Cardiac muscle cell (in vitro differentiated cells and primary cell): ENCODE data around the gene ALB. TPM values are rescaled to one million over a fixed set of nuclear protein-coding genes. Genes with fewer than 3 reads are reported as not detected.

Experiments used
- DNase-seq, 2 donors: peaks; one replicate each; pipeline versions ENCODE4 v3.0.0 to v3.0.0-alpha.2; 2010 to 2017; ENCODE audit warnings: low read depth in 1 of 2, low spot score in 1 of 2
- H3K27ac ChIP-seq: fragments of 200-600 bp; sonication (generic); 2 replicates; pipeline ENCODE4 v1.5.1; 2016
- H3K27me3 ChIP-seq: fragments of 200-600 bp; sonication (generic); 2 replicates; pipeline ENCODE4 v1.6.0; 2016; ENCODE audit warnings: control low read depth
- H3K36me3 ChIP-seq: fragments of 200-600 bp; sonication (generic); 2 replicates; pipeline ENCODE4 v1.5.1; 2016; ENCODE audit warnings: control low read depth
- H3K4me1 ChIP-seq: fragments of 200-600 bp; sonication (generic); 2 replicates; pipeline ENCODE4 v1.8.1; 2017; ENCODE audit warnings: low read depth, mild to moderate bottlenecking, mixed run types
- H3K4me3 ChIP-seq: fragments of 200-600 bp; sonication (generic); 2 replicates; pipeline ENCODE4 v1.5.1; 2016; ENCODE audit warnings: mild to moderate bottlenecking
- H3K9me3 ChIP-seq: fragments of 200-600 bp; sonication (generic); 2 replicates; pipeline ENCODE4 v1.5.1; 2017; ENCODE audit warnings: low read depth, mild to moderate bottlenecking, control low read depth
- CTCF ChIP-seq: IDR thresholded peaks from 2 replicates; pipeline ENCODE4 v1.5.1; 2012; ENCODE audit warnings: low read depth, mild to moderate bottlenecking, low read length
- polyA plus RNA-seq: library from polyadenylated mRNA; unstranded; fragments of >200 nt; fragmentation: Nextera tagmentation; extraction: Ambion mirVana; gene quantifications from 2 replicates; pipeline ENCODE4 v1.2.1, GENCODE V29; 2016
- total RNA-seq: library from RNA; depleted of rRNA; stranded (reverse); fragments of >200 nt; gene quantifications from 2 replicates; pipeline ENCODE4 v1.2.3, GENCODE V29; 2016

ALB gene
- total and polyA plus RNA-seq, 2 experiments from 2014 or later: 1.5 to 5.4 TPM

GRCh38 chr4:73423184-73423583 is 19.1 kb downstream of the ALB start:
- Histone ChIP-seq H3K4me1 (no peaks in the 10 kb centered on the region), H3K27me3 (no peaks in the 10 kb centered on the region), H3K36me3 (no peaks in the 10 kb centered on the region), H3K4me3 (no peak overlapping the region), H3K9me3 (no peaks in the 10 kb centered on the region), H3K27ac (no peak overlapping the region)
- TF ChIP-seq CTCF: no peak
- DNase-seq: no peak

- no peak for TF ChIP-seq CTCF
- Histone ChIP-seq H3K9me3 (no peaks in the 10 kb centered on the region), H3K27me3 (no peaks in the 10 kb centered on the region), H3K27ac (no peak overlapping the region), H3K36me3 (no peaks in the 10 kb centered on the region), H3K4me3 (no peak overlapping the region), H3K4me1 (no peaks in the 10 kb centered on the region)
- DNase-seq: no peak
Observed at GRCh38 chr4:73426666-73427065, 22.6 kb downstream of the ALB start.

GRCh38 chr4:73429118-73429517 is 25.0 kb downstream of the ALB start:
- H3K4me1 ChIP-seq: no peaks in the 10 kb centered on the region
- TF ChIP-seq CTCF: no peak

GRCh38 chr4:73429826-73430587 is 25.9 kb downstream of the ALB start:
- no peaks in the 10 kb centered on the region for H3K4me1 ChIP-seq
- TF ChIP-seq CTCF: no peak
- no peaks in the 10 kb centered on the region for H3K36me3 ChIP-seq
- no peaks in the 10 kb centered on the region for H3K27me3 ChIP-seq
- no peak overlapping the region for H3K27ac ChIP-seq
- no peaks in the 10 kb centered on the region for H3K9me3 ChIP-seq
- no peak for DNase-seq
- H3K4me3 ChIP-seq: no peak overlapping the region

More at GRCh38 chr4:73429118-73429517, 25.0 kb downstream of the ALB start:
- DNase-seq: no peak
- no peak overlapping the region for H3K4me3 ChIP-seq
- no peak overlapping the region for H3K27ac ChIP-seq
- no peaks in the 10 kb centered on the region for H3K9me3 ChIP-seq
- H3K27me3 ChIP-seq: no peaks in the 10 kb centered on the region
- no peaks in the 10 kb centered on the region for H3K36me3 ChIP-seq

- no peak overlapping the region for H3K27ac ChIP-seq
- no peak overlapping the region for H3K4me3 ChIP-seq
- H3K36me3 ChIP-seq: no peaks in the 10 kb centered on the region
- no peaks in the 10 kb centered on the region for H3K9me3 ChIP-seq
- H3K27me3 ChIP-seq: no peaks in the 10 kb centered on the region
- TF ChIP-seq CTCF: no peak
- no peaks in the 10 kb centered on the region for H3K4me1 ChIP-seq
- no peak for DNase-seq
Observed at GRCh38 chr4:73431813-73432168, 27.7 kb downstream of the ALB start.
